HG03280 (cell line): Measurements from ENCODE around the gene PARVB.
"Not testable (repeated sequence)": the region's sequence is repeated elsewhere in the genome, so short reads cannot be mapped to it uniquely, and the experiment has no call there.

ENCODE experiments used
- ATAC-seq: cut with Tn5 transposase; IDR thresholded peaks from one replicate; pipeline ENCODE4 v1.9.1; 2021; ENCODE audit warnings: mild to moderate bottlenecking, moderate library complexity; ENCODE audit not compliant: unreplicated experiment

The PARVB gene

GRCh38 chr22:43996981-43997265 lies 27.2 kb upstream of the PARVB start:
- ATAC-seq: no peak

GRCh38 chr22:43998679-43999264 lies 25.3 kb upstream of the PARVB start:
- ATAC-seq: no peak

DNA sequence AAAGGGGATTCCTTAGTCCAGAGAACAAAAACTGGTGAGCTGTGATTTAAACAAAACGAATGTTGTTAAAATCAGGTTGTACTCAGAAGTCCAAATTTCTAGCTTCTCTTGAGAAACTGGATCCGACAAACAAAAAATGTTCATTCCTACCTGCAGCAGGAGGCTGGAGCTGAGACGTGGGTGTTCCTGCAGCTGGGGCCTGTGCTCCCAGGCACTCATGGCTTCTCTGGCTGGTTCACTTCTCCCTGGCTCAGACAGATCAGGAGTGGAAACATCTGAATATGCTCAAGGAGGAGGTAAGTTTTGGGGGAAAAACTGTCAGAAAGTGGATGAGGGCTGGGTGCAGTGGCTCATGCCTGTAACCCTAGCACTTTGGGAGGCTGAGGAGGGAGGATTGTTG lies 24.7 kb upstream of the PARVB start:
- no peak for ATAC-seq

DNA sequence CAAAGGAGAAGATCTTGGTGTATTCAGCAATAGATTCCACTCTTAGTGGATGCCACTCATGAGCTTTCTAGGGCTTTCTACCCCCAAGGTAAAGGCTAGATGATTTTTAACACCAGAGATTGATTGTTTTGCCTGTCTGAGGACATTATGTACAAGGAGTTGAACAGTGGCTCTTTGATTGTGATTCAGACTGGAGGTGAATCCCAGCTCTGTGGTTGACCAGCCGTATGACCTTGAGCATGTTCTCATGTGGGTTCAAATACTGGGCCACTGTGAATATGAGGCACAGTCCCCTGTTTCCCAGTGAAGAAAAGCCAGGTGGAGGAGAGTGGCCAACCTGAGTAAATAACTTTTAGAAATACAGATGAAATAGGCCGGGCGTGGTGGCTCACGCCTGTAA lies 24.0 kb upstream of the PARVB start:
- no peak for ATAC-seq

GRCh38 chr22:44001521-44001920 lies 22.6 kb upstream of the PARVB start:
- ATAC-seq: no peak

DNA sequence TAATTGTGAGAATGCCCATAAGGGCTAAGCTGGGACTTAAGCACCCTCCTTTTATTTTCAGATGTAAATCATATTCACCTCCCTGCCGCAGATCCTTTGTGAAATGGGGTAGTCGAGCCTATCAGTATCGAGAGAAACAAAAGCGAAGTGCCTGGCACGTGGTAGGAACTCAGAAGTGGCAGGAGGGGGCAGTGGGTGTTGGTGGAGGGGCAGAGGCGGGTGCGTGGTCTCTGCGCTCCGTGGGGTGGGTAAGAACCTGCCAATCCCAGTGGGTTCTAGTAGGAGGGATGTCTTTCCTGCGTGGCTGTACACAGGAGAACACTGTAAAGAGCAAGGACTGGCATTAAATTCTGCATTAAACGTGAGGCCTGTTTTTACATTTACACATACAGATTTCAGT lies 21.8 kb upstream of the PARVB start:
- ATAC-seq: no peak

DNA sequence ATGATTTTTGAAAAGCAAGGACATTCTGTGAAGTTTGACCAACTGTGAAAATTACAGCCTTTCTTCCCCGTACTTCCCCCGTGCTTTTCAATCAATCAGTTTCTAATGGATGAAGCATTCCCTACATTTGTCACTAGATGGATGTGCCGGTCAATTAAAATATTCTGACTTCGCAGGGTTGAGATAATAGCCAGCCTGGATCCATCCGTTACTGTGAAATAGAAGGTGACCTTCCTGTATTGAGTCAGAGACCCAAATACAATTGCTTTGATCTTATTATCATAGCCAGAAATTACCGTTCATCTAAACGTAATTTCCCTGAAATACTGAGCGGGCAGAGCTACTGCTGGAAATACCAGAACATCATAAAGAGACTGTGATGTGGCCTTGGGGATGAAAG lies 21.1 kb upstream of the PARVB start:
- no peak for ATAC-seq

DNA sequence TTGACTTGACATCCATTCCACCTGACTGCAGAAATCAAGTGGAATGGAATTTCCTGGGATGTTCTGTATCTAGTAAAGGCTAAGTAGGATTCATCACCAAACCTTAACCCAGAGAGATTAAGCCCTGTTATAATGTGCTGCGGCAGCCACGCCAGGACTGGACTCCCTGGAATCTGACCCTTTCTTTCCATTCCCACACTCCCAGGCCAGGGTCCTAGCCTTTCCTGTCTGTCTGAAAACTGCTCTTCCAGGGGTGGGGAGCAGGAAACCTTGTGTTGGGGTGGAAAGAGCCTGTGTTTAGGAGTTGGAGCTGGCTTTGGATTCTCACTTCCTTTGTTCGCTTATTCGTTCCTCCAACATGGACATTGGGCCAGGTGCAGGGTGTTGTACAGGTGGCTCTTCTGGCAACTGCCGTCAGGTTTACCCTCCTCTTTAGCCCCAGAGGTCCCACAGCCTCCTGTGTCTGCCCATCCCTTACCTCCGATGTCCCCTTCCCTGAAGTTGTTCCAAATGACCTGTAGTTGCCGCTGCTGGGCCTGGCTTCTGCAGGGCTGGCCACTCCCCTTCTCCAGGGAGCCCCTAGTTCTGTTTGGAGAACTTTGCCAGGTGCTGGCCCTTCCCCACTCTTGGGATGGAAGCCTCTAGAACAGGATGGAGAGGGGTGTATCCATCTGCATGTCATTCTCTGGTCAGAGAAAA lies 20.5 kb upstream of the PARVB start:
- ATAC-seq: no peak

GRCh38 chr22:44004104-44004460 lies 20.0 kb upstream of the PARVB start:
- no peak for ATAC-seq

DNA sequence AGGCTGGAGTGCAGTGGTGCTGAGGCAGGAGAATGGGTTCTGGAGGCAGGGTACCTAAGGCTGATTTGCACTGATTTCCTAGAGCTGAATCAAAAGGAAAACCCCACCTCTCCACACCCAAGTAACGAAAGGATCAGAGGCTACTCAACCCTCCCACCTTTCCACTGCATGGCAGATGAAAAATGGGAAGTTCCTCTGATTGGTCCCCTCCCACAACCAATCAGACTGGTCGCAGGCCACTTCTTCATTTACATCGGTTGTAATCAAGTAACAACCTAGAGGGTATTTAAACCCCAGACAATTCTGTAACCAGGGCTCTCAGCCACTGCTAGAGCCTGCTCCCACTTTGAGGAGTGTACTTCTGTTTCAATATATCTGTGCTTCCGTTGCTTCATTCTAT lies 18.6 kb upstream of the PARVB start:
- ATAC-seq: no peak

- no peak for ATAC-seq
These were observed 11.9 kb upstream of the PARVB start for GRCh38 chr22:44012162-44012561.

GRCh38 chr22:44012591-44012990 lies 11.5 kb upstream of the PARVB start:
- no peak for ATAC-seq

- ATAC-seq: no peak
These were observed 9.9 kb upstream of the PARVB start for GRCh38 chr22:44014241-44014640.

DNA sequence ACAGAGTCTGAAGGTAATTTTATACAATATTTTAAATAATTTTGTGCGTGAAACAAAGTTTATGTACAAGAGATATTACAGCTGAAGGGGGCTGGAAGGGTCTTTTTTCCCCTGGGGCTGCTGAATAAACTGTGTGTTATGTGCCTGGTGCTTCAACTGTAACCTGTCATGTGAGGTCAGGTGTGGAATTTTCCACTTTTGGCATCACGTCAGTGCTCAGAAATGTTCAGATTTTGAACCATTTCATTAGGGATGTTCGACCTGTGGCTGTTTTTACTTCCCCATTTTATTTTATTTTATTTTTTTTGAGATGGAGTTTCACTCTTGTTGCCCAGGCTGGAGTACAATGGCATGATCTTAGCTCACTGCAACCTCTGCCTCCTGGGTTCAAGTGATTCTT lies 7.5 kb upstream of the PARVB start:
- not testable (repeated sequence) for ATAC-seq

- no peak for ATAC-seq
These were observed 5.5 kb upstream of the PARVB start for GRCh38 chr22:44018594-44018993.

GRCh38 chr22:44019416-44019815 lies 4.7 kb upstream of the PARVB start:
- no peak for ATAC-seq

DNA sequence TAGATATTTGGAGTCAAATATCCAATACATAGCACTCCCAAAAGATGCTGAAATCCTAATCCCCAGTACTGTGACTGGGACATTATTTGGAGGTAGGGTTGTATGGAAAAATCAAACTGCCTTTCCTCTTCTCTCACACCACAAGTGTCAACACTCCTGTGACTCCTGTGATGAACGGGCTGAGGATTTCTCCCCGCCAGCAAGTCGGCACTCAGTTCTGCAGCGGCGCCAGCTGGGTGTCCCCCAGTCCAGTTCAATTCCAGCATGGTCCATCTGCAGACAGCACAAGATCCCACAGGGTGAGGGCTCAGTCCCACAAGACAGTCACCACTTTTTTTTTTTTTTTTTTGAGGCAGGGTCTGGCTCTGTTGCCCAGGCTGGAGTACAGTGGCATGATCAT lies 4.3 kb upstream of the PARVB start:
- ATAC-seq: no peak

DNA sequence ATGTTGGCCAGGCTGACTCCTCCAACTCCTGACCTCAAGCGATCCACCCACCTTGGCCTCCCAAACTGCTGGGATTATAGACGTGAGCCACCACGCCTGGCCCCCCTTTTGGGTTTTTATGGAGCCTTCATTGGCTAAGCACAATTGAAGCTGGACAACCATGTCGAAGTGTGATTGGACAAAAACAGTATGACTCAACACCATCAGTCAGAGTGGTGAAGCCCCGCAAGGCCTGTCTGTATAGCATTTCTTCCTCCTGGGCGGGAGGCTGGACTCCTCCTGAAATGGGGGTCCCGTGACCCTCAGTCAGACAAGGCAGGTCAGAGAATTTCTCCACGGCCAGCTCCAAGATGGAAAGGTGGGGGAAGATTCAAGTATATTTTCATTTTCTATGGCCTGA lies 3.1 kb upstream of the PARVB start:
- ATAC-seq: no peak

GRCh38 chr22:44023404-44024287 lies 456 bp upstream of the PARVB start:
- no peak for ATAC-seq

DNA sequence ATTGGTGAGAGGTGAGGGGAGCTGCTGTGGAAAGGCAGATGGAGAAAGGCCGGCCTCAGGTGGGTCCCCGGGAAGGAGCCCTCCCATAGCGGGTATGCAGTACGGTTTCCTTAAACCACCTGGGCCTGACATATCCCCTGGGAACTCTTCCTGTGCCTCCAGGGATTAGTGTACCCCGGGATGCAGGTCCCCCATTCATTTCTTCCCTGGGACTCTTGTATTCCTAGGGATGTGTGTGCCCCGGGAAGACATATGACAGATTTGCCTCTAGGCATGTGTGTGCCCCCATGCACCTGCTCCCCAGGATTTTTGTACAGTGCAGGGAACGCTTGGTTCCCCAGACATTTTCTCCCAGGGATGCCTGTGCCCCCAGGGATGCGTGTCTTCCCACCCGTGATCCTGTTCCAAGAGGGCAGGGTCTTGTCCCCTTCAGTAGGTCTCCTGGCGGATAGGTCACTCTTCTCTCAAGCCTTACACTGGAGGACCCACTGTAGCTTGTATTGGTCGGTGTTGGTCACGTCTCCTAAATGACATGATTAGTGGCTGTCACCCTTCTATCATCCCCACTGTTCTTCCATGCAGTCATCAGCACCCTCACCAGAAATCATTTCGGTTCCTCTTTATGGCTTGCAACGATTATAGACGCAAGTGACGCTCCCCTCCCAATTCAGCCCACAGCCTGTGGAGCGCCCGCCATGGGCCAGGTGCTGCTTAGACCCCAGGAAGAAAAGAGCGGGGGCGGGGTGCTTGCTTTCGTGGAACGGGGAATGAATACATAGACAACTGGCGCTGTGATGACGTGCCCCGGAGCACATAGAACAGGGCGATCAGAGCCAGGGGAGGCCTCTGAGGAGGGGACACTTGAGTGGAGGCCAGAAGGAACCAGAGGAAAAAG lies 1.3 kb downstream of the PARVB start:
- peak; percentile 52 for ATAC-seq

- no peak for ATAC-seq
These were observed 2.0 kb downstream of the PARVB start for GRCh38 chr22:44026066-44026629.
